HTR-8/SVneo (cell line): Measurements from ENCODE around the gene CDC42EP1.
"Not testable (repeated sequence)": the region's sequence is repeated elsewhere in the genome, so short reads cannot be mapped to it uniquely, and the experiment has no call there.

ENCODE experiments used
- DNase-seq: peaks from one replicate; pipeline ENCODE4 v3.0.0; 2011; ENCODE audit warnings: low spot score, mixed read lengths; ENCODE audit not compliant: insufficient read length
- FAIRE-seq: peaks from 2 replicates; lab custom pipeline; 2011; peaks lifted over from hg19 to GRCh38; lab: Jason Lieb, UNC

The CDC42EP1 gene

GRCh38 chr22:37571258-37571991, 11.1 kb downstream of the CDC42EP1 start:
- FAIRE-seq: no peak
- DNase-seq: peak; percentile 45

GRCh38 chr22:37571992-37572373, 11.7 kb downstream of the CDC42EP1 start:
- FAIRE-seq: no peak
- DNase-seq: no peak

- FAIRE-seq: no peak
Observed at GRCh38 chr22:37575490-37576003, 15.3 kb downstream of the CDC42EP1 start.

DNA sequence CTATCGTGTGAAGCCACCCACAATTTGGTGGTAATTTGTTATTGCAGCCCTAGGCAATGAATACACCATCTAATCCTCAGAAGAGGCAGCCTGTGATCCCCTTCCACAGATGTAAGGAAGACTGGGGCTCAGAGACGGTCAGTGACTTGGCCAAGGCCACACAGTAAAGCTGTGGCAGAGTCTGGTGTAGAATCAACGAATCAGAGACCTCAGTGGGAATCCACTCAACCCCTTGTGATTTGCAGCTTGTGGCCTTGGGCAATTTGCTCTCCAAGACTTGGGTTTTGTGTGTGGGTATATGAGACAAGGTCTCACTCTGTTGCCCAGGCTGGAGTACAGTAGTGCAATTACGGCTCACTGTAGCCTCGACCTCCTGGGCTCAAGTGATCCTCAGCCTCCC, 17.7 kb downstream of the CDC42EP1 start:
- DNase-seq (no peak), FAIRE-seq (no peak)

More at GRCh38 chr22:37575490-37576003, 15.3 kb downstream of the CDC42EP1 start:
- DNase-seq: no peak

- DNase-seq (no peak), FAIRE-seq (no peak)
Observed at GRCh38 chr22:37581504-37581903, 21.2 kb downstream of the CDC42EP1 start.

DNA sequence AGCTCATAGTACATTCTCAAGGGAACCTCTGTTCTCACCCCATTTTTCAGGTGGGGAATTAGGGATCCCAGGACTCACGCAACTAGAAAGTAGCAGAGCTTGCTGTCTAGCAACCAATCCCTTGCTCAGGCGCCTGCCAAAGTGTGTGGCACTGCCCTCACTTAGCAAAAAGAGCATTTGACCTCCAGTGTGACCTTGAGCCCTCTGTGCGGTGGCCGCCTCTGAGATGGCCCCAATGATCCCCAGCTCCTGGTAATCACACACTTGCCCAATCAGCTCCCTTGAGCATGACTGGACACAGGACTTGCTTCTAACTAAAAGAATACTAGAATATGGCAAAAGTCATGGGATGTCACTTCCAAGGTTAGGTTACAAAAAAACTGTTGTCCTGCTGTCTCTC, 22.2 kb downstream of the CDC42EP1 start:
- DNase-seq: no peak
- no peak for FAIRE-seq

DNA sequence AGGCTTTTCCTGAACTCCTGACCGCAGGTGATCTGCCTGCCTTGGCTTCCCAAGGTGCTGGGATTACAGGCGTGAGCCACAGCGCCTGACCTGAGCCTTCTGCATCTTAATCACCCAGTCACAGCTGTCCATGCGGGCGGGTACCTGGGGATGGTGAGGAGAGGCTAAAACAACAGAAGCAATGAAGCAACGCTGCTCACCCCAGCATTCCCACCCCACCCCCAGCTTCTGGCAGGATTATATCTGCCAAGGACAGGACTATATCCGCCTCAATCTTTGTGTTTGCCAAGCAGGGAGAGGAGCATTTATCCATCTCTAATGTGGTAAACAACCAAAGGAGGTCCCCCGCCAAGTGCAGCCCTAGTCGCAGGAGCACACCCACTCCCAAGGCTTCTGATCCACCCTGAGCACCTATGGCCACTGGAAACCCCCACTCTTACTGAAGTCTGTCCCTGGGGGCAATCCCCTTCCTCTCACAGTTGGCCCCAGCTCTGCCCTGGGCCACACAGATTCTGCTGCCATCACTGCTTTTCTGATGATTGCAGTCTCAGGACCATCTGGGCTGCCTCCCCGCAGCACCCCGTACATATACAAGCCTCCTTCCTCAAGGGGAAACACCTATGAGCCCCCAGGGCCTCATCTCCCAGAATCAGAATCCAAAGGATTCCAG, 28.4 kb downstream of the CDC42EP1 start:
- no peak for FAIRE-seq
- no peak for DNase-seq

DNA sequence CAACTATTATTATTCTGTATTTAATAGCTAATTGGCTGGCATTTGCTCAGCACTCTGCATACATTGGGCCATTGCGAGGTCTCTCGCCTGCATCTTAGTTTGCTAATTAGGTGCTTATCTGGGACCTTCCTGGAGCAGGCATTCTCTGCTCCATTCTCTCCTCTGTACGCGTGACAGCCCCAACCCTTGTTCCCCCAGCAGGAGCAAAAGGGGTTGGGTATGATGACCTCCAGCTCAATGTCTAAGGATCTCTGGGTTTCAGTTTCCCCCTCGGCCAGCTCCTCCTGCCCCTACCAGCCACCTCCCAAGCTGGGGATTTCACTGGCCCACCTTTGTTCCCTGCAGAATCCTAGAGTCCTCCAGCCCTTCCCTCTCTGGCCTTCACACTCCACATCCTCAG, 29.4 kb downstream of the CDC42EP1 start:
- no peak for FAIRE-seq
- no peak for DNase-seq

DNA sequence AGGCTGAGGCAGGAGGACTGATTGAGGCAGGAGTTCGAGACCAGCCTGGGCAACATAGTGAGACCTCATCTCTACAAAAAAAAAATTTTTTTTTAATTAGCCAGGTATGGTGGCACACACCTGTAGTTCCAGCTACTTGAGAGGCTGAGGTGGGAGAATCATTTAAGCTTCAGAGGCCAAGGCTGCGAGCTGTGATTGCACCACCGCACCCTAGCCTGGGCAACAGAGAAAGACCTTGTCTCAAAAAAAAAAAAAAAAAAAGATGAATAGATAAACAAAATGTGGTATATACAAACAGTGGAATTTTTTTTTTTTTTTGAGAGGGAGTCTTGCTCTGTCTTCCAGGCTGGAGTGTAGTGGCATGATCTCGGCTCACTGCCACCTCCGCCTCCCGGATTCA, 30.8 kb downstream of the CDC42EP1 start:
- not testable (repeated sequence) for DNase-seq, FAIRE-seq

GRCh38 chr22:37591823-37592404, 31.6 kb downstream of the CDC42EP1 start:
- no peak for DNase-seq
- no peak for FAIRE-seq

DNA sequence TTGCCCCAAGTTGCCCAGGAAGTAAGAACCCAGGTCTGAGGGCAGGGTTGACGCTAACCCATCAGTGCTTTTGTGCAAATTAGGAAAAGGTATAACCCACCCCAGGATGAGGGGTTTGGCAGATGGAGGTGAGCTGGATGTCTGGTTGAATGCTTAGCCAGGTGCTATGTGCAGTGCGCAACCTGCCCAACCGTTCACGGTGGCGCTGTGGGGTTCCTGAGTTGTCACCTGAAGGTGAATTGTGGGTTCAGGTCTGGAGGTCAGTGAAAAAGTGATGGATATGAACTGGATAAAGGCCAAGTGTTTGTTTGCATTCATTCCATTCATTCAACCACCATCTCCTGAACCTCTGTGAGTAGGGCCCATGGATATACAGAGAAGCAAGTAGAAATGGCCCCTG, 34.0 kb downstream of the CDC42EP1 start:
- FAIRE-seq: no peak
- no peak for DNase-seq

GRCh38 chr22:37599153-37599552, 38.9 kb downstream of the CDC42EP1 start:
- FAIRE-seq (no peak), DNase-seq (no peak)

GRCh38 chr22:37601203-37601539, 40.9 kb downstream of the CDC42EP1 start:
- no peak for FAIRE-seq
- DNase-seq: no peak

DNA sequence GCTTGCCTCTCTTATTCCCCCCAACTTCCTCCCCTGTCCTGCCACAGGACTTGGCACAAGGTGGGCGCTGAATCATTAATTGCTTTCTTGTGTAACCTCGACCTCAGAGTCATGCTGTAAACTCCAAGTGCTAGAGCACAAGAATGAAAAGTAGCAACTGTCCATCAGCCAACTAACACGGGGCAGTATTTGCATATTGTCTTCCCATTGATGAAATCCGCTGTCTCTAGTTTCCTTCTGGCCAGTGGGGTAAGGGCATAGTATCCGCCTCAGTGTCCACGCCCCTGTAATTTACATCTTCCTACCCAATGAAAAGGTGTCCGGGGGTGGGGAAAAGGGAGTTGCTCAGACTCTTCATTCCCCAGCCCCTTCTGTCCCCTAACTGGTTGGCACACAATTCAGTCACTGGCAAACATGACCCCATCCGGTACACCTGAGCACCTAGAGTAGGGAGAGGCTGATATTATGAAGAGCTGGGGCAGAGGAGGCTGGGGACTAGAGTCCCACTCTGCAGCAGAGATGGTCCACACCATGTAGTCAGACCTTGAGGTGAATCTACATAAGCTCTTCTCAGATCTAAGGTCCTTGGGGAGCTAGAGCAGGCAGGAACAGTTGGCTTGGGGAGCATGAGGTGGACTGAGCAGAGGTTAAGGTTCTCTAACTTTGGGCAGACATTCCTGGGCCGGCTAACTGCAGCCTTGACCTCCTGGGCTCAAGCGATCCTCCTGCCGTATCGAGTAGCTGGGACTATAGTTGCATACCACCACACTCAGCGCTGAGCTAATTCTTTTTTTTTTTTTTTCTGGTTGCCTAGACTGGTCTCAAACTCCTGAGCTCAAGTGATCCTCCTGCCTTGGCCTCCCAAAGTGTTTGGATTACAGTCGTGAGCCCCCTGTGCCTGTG, 41.5 kb downstream of the CDC42EP1 start:
- DNase-seq (peak; percentile 24), FAIRE-seq (no peak)

DNA sequence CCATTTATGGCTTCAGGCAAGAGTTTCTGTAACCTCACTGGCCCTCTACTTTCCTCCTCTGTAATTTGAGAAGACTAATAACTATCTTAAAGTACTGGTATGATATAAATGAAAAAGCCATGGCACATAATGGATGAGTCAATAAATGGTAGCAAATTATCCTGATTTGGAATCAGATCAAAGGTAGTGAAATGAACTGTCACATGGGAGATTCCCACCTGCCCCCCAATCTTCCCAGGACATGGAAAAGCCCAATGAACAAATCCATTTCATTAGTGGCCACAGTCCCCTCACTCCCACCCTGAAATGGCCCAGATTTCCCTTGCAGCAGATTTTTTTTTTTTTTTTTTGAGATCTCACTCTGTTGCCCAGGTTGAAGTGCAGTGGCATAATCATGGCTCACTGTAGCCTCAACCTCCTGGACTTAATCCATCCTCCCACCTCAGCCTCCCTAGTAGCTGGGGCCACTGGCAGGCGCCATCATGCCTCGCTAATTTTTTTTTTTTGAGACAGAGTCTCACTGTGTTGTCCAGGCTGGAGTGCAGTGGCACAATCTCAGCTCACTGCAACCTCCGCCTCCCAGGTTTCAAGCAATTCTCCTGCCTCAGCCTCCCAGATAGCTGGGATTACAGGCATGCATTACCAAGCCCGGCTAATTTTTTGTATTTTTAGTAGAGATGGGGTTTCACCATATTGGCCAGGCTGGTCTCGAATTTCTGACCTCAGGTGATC, 42.4 kb downstream of the CDC42EP1 start:
- not testable (repeated sequence) for DNase-seq, FAIRE-seq

DNA sequence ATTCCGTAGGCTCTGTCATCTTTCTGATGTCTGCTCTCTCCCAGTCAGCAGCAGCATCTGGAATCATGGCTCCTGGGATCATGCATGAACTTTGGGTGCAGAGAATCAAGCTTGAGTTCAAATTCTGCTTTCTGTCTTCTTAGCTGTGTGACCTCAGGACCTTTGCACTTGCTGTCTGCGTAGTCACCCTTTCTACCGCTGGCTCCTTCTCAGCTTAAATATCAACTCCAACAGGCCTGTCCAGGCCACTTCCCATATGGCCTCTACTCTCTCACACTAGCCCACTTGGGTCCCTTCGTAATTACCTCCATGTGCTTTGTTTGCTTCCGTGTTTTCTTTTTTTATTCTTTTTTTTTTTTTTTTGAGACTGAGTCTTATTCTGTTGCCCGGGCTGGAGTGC, 43.8 kb downstream of the CDC42EP1 start:
- no peak for DNase-seq
- FAIRE-seq: no peak

DNA sequence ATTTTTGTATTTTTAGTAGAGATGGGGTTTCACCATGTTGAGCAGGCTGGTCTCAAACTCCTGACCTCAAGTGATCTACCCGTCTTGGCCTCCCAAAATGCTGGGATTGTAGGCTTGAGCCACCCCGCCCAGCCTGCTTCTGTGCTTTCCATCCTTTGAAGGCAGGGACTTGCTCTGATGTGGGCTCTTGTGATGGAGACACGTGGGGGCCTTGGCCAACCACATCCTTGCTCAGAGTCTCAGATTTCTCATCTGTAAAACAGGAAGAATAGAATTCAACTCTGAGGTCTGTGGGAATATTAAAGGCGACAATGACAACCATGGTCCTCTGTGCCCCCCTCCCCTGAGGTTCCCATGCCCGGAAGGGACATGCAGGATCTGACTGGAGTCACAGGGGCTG, 44.6 kb downstream of the CDC42EP1 start:
- FAIRE-seq: no peak
- no peak for DNase-seq

DNA sequence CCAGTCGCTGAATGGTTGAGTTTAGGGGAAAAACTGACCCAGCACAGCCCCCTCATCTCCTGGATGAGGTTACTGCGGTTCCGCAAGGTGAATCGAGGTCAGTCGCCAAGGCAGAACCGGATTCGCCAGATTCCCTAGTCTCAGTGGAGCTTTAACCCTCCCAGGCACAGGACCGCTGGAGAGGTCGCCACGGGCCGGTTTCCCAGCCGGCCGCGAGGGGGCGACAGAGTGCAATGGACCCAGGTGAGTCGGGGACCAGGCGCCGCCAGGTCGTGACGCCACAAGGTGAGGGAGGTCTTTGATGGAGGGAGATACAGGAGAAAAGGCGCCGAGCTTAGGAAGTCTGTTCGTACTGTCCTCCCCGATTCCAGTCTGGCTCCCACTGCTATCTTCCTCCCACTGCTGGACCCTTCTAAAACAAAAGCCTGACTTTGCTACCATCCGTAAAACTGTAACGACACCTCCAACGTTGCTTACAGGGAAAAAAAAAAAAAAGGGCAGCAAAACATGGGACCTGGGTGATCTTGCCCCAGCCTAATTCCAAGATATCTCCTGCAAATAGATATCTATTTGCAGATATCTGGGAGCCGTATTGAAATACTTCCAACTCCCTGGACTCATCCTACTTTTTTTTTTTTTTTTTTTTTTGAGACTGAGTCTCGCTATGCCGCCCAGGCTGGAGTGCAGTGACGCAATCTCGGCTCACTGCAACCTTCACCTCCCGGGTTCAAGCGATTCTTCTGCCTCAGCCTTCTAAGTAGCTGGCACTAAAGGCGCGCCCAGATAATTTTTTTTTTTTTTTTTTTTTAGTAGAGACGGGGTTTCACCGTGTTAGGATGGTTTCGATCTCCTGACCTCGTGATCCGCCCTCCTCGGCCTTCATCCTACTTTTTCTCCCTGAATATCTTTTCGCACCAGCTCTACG, 47.0 kb downstream of the CDC42EP1 start:
- FAIRE-seq: peak; percentile 33
- peak; percentile 69 for DNase-seq
